Measurements from ENCODE around the gene AGBL2. TPM values are rescaled to one million over a fixed set of nuclear protein-coding genes. Genes with fewer than 3 reads are reported as not detected.

The AGBL2 gene
- total and polyA plus RNA-seq, 2 donors (not counting 3 experiments of a cell fraction or from before 2014, with no cell fraction given) = 0.08 to 0.86 TPM

DNA sequence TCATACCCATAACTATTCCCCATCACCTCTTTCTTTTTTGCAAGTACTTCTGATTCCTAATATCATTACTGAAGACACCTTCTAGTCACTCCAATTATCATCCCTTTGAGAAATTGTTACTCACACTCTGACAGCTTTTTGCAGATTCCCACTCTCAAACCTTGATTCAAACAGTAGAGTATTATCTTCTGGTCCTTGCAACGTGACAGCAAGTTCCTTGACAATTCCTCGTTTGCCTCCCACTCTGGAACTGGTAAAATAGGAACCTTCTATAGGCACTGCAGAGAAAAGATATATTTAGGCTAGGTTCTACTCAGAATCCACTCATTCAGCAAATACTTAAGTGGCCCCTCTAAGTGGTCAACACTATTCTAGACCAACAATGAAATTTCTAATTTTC is 23.2 kb downstream of the AGBL2 start:
- no peak overlapping the region for H2AFZ ChIP-seq (ENCODE audit: low read depth, low read length)
- BruUV-seq (replicated peaks) = no TSS peak
- FAIRE-seq (no peak), DNase-seq (ENCODE audit: low read depth, low spot score) (no peak)
- H3K4me1 ChIP-seq (ENCODE audit: control insufficient read depth, extremely low read depth, insufficient read depth, low read length) = no peaks in the 10 kb centered on the region
- H3K9ac ChIP-seq (replicated peaks; ENCODE audit: extremely low read depth, insufficient read depth, low read length) = no peak overlapping the region
- POLR2A ChIA-PET = no interaction called here
- no peak overlapping the region for H3K4me3 ChIP-seq (replicated peaks in 1 of 3; ENCODE audit: insufficient read depth in 1 of 3, low read depth in 1 of 3, low read length in 3 of 3)
- no peaks in the 10 kb centered on the region for H3K9me1 ChIP-seq (replicated peaks; ENCODE audit: control insufficient read depth, extremely low read depth, insufficient read depth, low read length)
- CTCF ChIA-PET = no interaction called here
- no peak overlapping the region for H3K27ac ChIP-seq (ENCODE audit: insufficient read depth, low read depth, low read length)
- peaks cover 0 to 2% of the 10 kb centered on the region in 2 experiments for H3K27me3 ChIP-seq (ENCODE audit: control insufficient read depth in 2 of 2, insufficient read depth in 2 of 2, low read length in 2 of 2)
- intact Hi-C loops (cut with micrococcal nuclease) (no loop called here), dilution Hi-C loops (cut with MboI; ENCODE audit: extremely low pct_ligation_motif_present, low sequenced_read_pairs) (no loop called here)
- no peaks in the 10 kb centered on the region for H3K36me3 ChIP-seq (ENCODE audit: control insufficient read depth in 2 of 2, extremely low read depth in 1 of 2, insufficient read depth in 2 of 2, low read length in 2 of 2)
- no peak overlapping the region for H3K4me2 ChIP-seq (ENCODE audit: insufficient read depth, low read length)
- no peaks in the 10 kb centered on the region for H4K20me1 ChIP-seq (replicated peaks; ENCODE audit: control insufficient read depth, extremely low read depth, insufficient read depth, low read length)
- TF ChIP-seq FOS (IDR thresholded peaks at IDR 0.05; ENCODE audit: borderline replicate concordance, insufficient read depth, low read length) (no peak), JUN (IDR thresholded peaks at IDR 0.05; ENCODE audit: borderline replicate concordance, insufficient read depth, insufficient read length, low read depth) (no peak), EZH2 (IDR thresholded peaks at IDR 0.05; ENCODE audit: borderline replicate concordance, low read depth, low read length, severe bottlenecking) (no peak), MYC (IDR thresholded peaks at IDR 0.05; ENCODE audit: low read depth, low read length) (no peak), GATA2 (IDR thresholded peaks at IDR 0.05; ENCODE audit: insufficient read depth, insufficient read length, low read depth, low read length) (no peak), POLR2AphosphoS5 (IDR thresholded peaks at IDR 0.05; ENCODE audit: insufficient read depth, low read depth, low read length) (no peak), POLR2A (IDR thresholded peaks at IDR 0.05; ENCODE audit: low read depth, low read length) (no peak)
- TF ChIP-seq, protein P1, sequence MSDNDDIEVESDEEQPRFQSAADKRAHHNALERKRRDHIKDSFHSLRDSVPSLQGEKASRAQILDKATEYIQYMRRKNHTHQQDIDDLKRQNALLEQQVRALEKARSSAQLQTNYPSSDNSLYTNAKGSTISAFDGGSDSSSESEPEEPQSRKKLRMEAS (IDR thresholded peaks at IDR 0.05; ENCODE audit: insufficient read depth, insufficient read length) = no peak
- TF ChIP-seq, protein P2, sequence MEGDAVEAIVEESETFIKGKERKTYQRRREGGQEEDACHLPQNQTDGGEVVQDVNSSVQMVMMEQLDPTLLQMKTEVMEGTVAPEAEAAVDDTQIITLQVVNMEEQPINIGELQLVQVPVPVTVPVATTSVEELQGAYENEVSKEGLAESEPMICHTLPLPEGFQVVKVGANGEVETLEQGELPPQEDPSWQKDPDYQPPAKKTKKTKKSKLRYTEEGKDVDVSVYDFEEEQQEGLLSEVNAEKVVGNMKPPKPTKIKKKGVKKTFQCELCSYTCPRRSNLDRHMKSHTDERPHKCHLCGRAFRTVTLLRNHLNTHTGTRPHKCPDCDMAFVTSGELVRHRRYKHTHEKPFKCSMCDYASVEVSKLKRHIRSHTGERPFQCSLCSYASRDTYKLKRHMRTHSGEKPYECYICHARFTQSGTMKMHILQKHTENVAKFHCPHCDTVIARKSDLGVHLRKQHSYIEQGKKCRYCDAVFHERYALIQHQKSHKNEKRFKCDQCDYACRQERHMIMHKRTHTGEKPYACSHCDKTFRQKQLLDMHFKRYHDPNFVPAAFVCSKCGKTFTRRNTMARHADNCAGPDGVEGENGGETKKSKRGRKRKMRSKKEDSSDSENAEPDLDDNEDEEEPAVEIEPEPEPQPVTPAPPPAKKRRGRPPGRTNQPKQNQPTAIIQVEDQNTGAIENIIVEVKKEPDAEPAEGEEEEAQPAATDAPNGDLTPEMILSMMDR (IDR thresholded peaks at IDR 0.05; ENCODE audit: extremely low read depth in 1 of 2, insufficient read depth in 1 of 2, low read depth in 1 of 2, low read length in 2 of 2) = no peak
- no peaks in the 10 kb centered on the region for H3K9me3 ChIP-seq (replicated peaks; ENCODE audit: control insufficient read depth, insufficient read depth, low read length)
- H3K79me2 ChIP-seq (ENCODE audit: control insufficient read depth, insufficient read depth, low read length) = no peaks in the 10 kb centered on the region
